Naive thymus-derived CD4-positive, alpha-beta T cell (primary cell): ENCODE results near the gene NARS2. TPM values are rescaled to one million over a fixed set of nuclear protein-coding genes. Genes with fewer than 3 reads are reported as not detected.

Source experiments
- ATAC-seq: fragments of 150-1000 bp; cut with Tn5 transposase; 2 replicates; pipeline ENCODE4 v1.10.0; 2021; ENCODE audit warnings: mild to moderate bottlenecking, moderate library complexity
- CTCF ChIA-PET: fragments of 350-600 bp; sonication (Branson Sonifier 250); formaldehyde crosslinking; loops from one replicate; lab custom pipeline; 2021; ENCODE audit warnings: antibody characterized with exemption; lab: Charles Lee
- POLR2A ChIA-PET: fragments of 350-600 bp; sonication (Branson Sonifier 250); formaldehyde crosslinking; loops from one replicate; lab custom pipeline; 2021; ENCODE audit warnings: antibody characterized with exemption, inconsistent platforms; lab: Charles Lee
- DNase-seq, 9 donors: peaks; one replicate each; pipeline versions ENCODE4 v3.0.0 to v3.0.0-alpha.2; 2020 to 2022; ENCODE audit warnings: mixed read lengths in 1 of 9
- H3K27ac ChIP-seq: one replicate; pipeline ENCODE4 v1.7.0; 2013; ENCODE audit warnings: mild to moderate bottlenecking, low read depth, low read length, moderate library complexity
- H3K27me3 ChIP-seq, 2 donors: one replicate each; pipeline ENCODE4 v1.7.0; 2013; ENCODE audit warnings: low read length in 2 of 2, mild to moderate bottlenecking in 2 of 2, moderate library complexity in 2 of 2; ENCODE audit not compliant: control insufficient read depth in 2 of 2, insufficient read depth in 2 of 2
- H3K36me3 ChIP-seq, 3 experiments: 1 replicate in 2 of 3; 2 replicates in 1 of 3; pipeline ENCODE4 v1.7.0; 2013; ENCODE audit warnings: low read length in 3 of 3, mild to moderate bottlenecking in 3 of 3, moderate library complexity in 1 of 3; ENCODE audit not compliant: insufficient read depth in 3 of 3, control insufficient read depth in 2 of 3
- H3K4me1 ChIP-seq, 2 donors: one replicate each; pipeline ENCODE4 v1.7.0; 2013; ENCODE audit warnings: low read length in 2 of 2, mild to moderate bottlenecking in 2 of 2, moderate library complexity in 1 of 2; ENCODE audit not compliant: control insufficient read depth in 2 of 2, insufficient read depth in 2 of 2
- H3K4me3 ChIP-seq: 2 replicates; pipeline ENCODE4 v1.7.0; 2013; ENCODE audit warnings: mild to moderate bottlenecking, low read length
- H3K9me3 ChIP-seq, 3 experiments: 1 replicate in 2 of 3; 2 replicates in 1 of 3; pipeline ENCODE4 v1.7.0; 2013; ENCODE audit warnings: low read length in 3 of 3; ENCODE audit not compliant: control insufficient read depth in 2 of 3
- H3K27ac Mint-ChIP-seq, 9 donors: one replicate each; pipeline ENCODE4 v1.8.0; 2020 to 2022; ENCODE audit warnings: mixed read lengths in 9 of 9, mild to moderate bottlenecking in 8 of 9, moderate library complexity in 5 of 9, inconsistent platforms in 2 of 9
- H3K27me3 Mint-ChIP-seq, 5 donors: one replicate each; pipeline ENCODE4 v1.8.0; 2021 to 2022; ENCODE audit warnings: mixed read lengths in 5 of 5, mild to moderate bottlenecking in 1 of 5
- H3K36me3 Mint-ChIP-seq, 5 donors: one replicate each; pipeline ENCODE4 v1.8.0; 2020 to 2022; ENCODE audit warnings: mixed read lengths in 5 of 5, mild to moderate bottlenecking in 3 of 5, inconsistent platforms in 1 of 5
- H3K4me1 Mint-ChIP-seq, 7 donors: one replicate each; pipeline ENCODE4 v1.8.0; 2020 to 2022; ENCODE audit warnings: mixed read lengths in 7 of 7, mild to moderate bottlenecking in 3 of 7, inconsistent platforms in 1 of 7
- H3K4me3 Mint-ChIP-seq, 10 donors: one replicate each; pipeline ENCODE4 v1.8.0; 2020 to 2022; ENCODE audit warnings: mild to moderate bottlenecking in 10 of 10, mixed read lengths in 10 of 10, moderate library complexity in 6 of 10, inconsistent platforms in 2 of 10
- H3K9me3 Mint-ChIP-seq, 11 donors: one replicate each; pipeline ENCODE4 v1.8.0; 2020 to 2022; ENCODE audit warnings: mixed read lengths in 11 of 11, mild to moderate bottlenecking in 4 of 11, inconsistent platforms in 1 of 11, moderate library complexity in 1 of 11
- intact Hi-C, 2 donors: fragments of 100-400 bp; cut with micrococcal nuclease; formaldehyde crosslinking; loops; one replicate each; pipeline ENCODE4 v1.15.1; 2023
- polyA plus RNA-seq, 2 donors: library from polyadenylated mRNA; unstranded; fragments of 300-500 nt; fragmentation: Illumina TruSeq; gene quantifications; one replicate each; pipeline ENCODE4 v1.2.3, GENCODE V29; 2021
- total RNA-seq, 6 experiments: library from RNA in 5 of 6; stranded (reverse) in 5 of 6; gene quantifications; 1 replicate in 5 of 6; 2 replicates in 1 of 6; pipeline ENCODE4 v1.2.3 and lab custom pipeline; 2021 to 2026

Gene NARS2
- total and polyA plus RNA-seq, 7 experiments from 2014 or later, result 9.3 to 21.5 (median 19.0) TPM

- POLR2A ChIA-PET, result interaction anchor here (0.9 kb wide), 1 partner anchor 8 kb away, joined by 3 read pairs; no protein-coding TSS in a partner anchor
- Mint-ChIP-seq H3K9me3 (peaks cover 0 to 6% (median 3%) of the 10 kb centered on the region in 11 donors), H3K36me3 (peaks cover 0 to 30% (median 0%) of the 10 kb centered on the region in 5 donors), H3K4me3 (peak overlapping the region in 1 of 10 donors; percentile 29), H3K27ac (no peak overlapping the region), H3K27me3 (peaks cover 5 to 18% (median 13%) of the 10 kb centered on the region in 5 donors), H3K4me1 (peaks cover 15 to 55% (median 20%) of the 10 kb centered on the region in 7 donors)
- intact Hi-C loops, result loop anchor here (5.0 kb wide), 3 partner anchors 72 to 422 kb away; partner anchors contain the start of genes NDUFC2 (in 2 of the 2) and INTS4 (in 1 of the 2)
- DNase-seq, result peak in 1 of 9 donors; percentile 24
- Histone ChIP-seq H3K9me3 (no peaks in the 10 kb centered on the region), H3K4me1 (peaks cover 8 to 10% of the 10 kb centered on the region in 2 donors), H3K27ac (no peak overlapping the region), H3K4me3 (no peak overlapping the region), H3K27me3 (no peaks in the 10 kb centered on the region), H3K36me3 (no peaks in the 10 kb centered on the region)
- ATAC-seq, result no peak
- CTCF ChIA-PET, result interaction anchor here (1.0 to 1.6 kb wide), 2 partner anchors 17 to 150 kb away, joined by 3 to 6 read pairs; no protein-coding TSS in a partner anchor
Measured at GRCh38 chr11:78414321-78415051, 160.2 kb downstream of the NARS2 start.

GRCh38 chr11:78408619-78409018 is 166.0 kb downstream of the NARS2 start:
- Mint-ChIP-seq H3K36me3 (peaks cover 4 to 68% (median 13%) of the 10 kb centered on the region in 5 donors), H3K9me3 (peaks cover 0 to 27% (median 4%) of the 10 kb centered on the region in 11 donors), H3K4me1 (peaks cover 0 to 41% (median 0%) of the 10 kb centered on the region in 7 donors), H3K4me3 (no peak overlapping the region), H3K27me3 (peaks cover 0 to 5% (median 0%) of the 10 kb centered on the region in 5 donors), H3K27ac (no peak overlapping the region)
- Histone ChIP-seq H3K9me3 (no peaks in the 10 kb centered on the region), H3K4me3 (no peak overlapping the region), H3K27me3 (no peaks in the 10 kb centered on the region), H3K36me3 (no peaks in the 10 kb centered on the region), H3K27ac (no peak overlapping the region), H3K4me1 (no peaks in the 10 kb centered on the region)
- DNase-seq (no peak), ATAC-seq (no peak)
- CTCF ChIA-PET, result no interaction called here
- POLR2A ChIA-PET, result no interaction called here
- intact Hi-C loops, result no loop called here

GRCh38 chr11:78406568-78407196 is 168.0 kb downstream of the NARS2 start:
- Mint-ChIP-seq H3K36me3 (peaks cover 4 to 60% (median 13%) of the 10 kb centered on the region in 5 donors), H3K27ac (no peak overlapping the region), H3K4me1 (peaks cover 0 to 31% (median 0%) of the 10 kb centered on the region in 7 donors), H3K9me3 (peaks cover 0 to 27% (median 4%) of the 10 kb centered on the region in 11 donors), H3K27me3 (peaks cover 0 to 5% (median 0%) of the 10 kb centered on the region in 5 donors), H3K4me3 (no peak overlapping the region)
- Histone ChIP-seq H3K27ac (no peak overlapping the region), H3K9me3 (no peaks in the 10 kb centered on the region), H3K4me1 (no peaks in the 10 kb centered on the region), H3K36me3 (no peaks in the 10 kb centered on the region), H3K27me3 (no peaks in the 10 kb centered on the region), H3K4me3 (no peak overlapping the region)
- ChIA-PET CTCF (interaction anchor here (0.7 kb wide), 2 partner anchors 9 to 131 kb away, joined by 3 read pairs; no protein-coding TSS in a partner anchor), POLR2A (interaction anchor here (0.6 kb wide), 1 partner anchor 9 kb away, joined by 3 read pairs; no protein-coding TSS in a partner anchor)
- ATAC-seq (no peak), DNase-seq (no peak)
- intact Hi-C loops, result no loop called here

GRCh38 chr11:78405805-78406204 is 168.9 kb downstream of the NARS2 start:
- DNase-seq, result no peak
- POLR2A ChIA-PET, result no interaction called here
- H3K9me3 ChIP-seq, result no peaks in the 10 kb centered on the region

GRCh38 chr11:78403781-78404180 is 170.9 kb downstream of the NARS2 start:
- H3K9me3 ChIP-seq, result no peaks in the 10 kb centered on the region
- no peak overlapping the region for H3K4me3 ChIP-seq
- no peaks in the 10 kb centered on the region for H3K27me3 ChIP-seq
- no peak overlapping the region for H3K27ac ChIP-seq
- Mint-ChIP-seq H3K36me3 (peaks cover 2 to 55% (median 12%) of the 10 kb centered on the region in 5 donors), H3K27ac (no peak overlapping the region), H3K4me1 (peaks cover 0 to 43% (median 0%) of the 10 kb centered on the region in 7 donors), H3K4me3 (no peak overlapping the region), H3K27me3 (peaks cover 0 to 5% (median 0%) of the 10 kb centered on the region in 5 donors), H3K9me3 (peaks cover 0 to 20% (median 2%) of the 10 kb centered on the region in 11 donors)
- ChIA-PET CTCF (no interaction called here), POLR2A (no interaction called here)
- no peak for DNase-seq
- intact Hi-C loops, result no loop called here
- H3K36me3 ChIP-seq, result no peaks in the 10 kb centered on the region
- no peak for ATAC-seq
- no peaks in the 10 kb centered on the region for H3K4me1 ChIP-seq

More at GRCh38 chr11:78405805-78406204, 168.9 kb downstream of the NARS2 start:
- Mint-ChIP-seq H3K27ac (no peak overlapping the region), H3K4me3 (no peak overlapping the region), H3K27me3 (peaks cover 0 to 5% (median 0%) of the 10 kb centered on the region in 5 donors), H3K9me3 (peaks cover 0 to 24% (median 4%) of the 10 kb centered on the region in 11 donors), H3K36me3 (peaks cover 4 to 63% (median 13%) of the 10 kb centered on the region in 5 donors), H3K4me1 (peaks cover 0 to 35% (median 0%) of the 10 kb centered on the region in 7 donors)
- Histone ChIP-seq H3K27ac (no peak overlapping the region), H3K36me3 (no peaks in the 10 kb centered on the region), H3K27me3 (no peaks in the 10 kb centered on the region), H3K4me1 (no peaks in the 10 kb centered on the region), H3K4me3 (no peak overlapping the region)
- CTCF ChIA-PET, result no interaction called here
- intact Hi-C loops, result no loop called here
- no peak for ATAC-seq

- ATAC-seq, result no peak
- no peak overlapping the region for H3K4me3 ChIP-seq
- no peaks in the 10 kb centered on the region for H3K27me3 ChIP-seq
- DNase-seq, result no peak
- H3K9me3 Mint-ChIP-seq, result peaks cover 0 to 15% (median 0%) of the 10 kb centered on the region in 11 donors
- intact Hi-C loops, result no loop called here
- H3K36me3 ChIP-seq, result no peaks in the 10 kb centered on the region
- ChIA-PET POLR2A (no interaction called here), CTCF (no interaction called here)
- H3K27ac Mint-ChIP-seq, result no peak overlapping the region
- H3K27ac ChIP-seq, result no peak overlapping the region
- no peaks in the 10 kb centered on the region for H3K4me1 ChIP-seq
- peaks cover 0 to 47% (median 6%) of the 10 kb centered on the region in 5 donors for H3K36me3 Mint-ChIP-seq
- peaks cover 0 to 40% (median 0%) of the 10 kb centered on the region in 7 donors for H3K4me1 Mint-ChIP-seq
- peaks cover 0 to 5% (median 0%) of the 10 kb centered on the region in 5 donors for H3K27me3 Mint-ChIP-seq
- no peak overlapping the region for H3K4me3 Mint-ChIP-seq
- no peaks in the 10 kb centered on the region for H3K9me3 ChIP-seq
Measured at GRCh38 chr11:78402847-78403246, 171.8 kb downstream of the NARS2 start.
